Keratinocyte (primary cell): ENCODE measurements around the gene BEAN1. TPM values are rescaled to one million over a fixed set of nuclear protein-coding genes. Genes with fewer than 3 reads are reported as not detected.

Source experiments
- DNase-seq: peaks from one replicate; pipeline ENCODE4 v3.0.0-alpha.2; 2011; ENCODE audit warnings: low read depth, missing footprints, low spot score
- FAIRE-seq: peaks from 2 replicates; lab custom pipeline; 2011; peaks lifted over from hg19 to GRCh38; lab: Jason Lieb, UNC
- H2AFZ ChIP-seq: 2 replicates; pipeline ENCODE4 v1.6.0; 2012; ENCODE audit warnings: low read length, control low read depth, inconsistent platforms; ENCODE audit not compliant: control insufficient read depth
- H3K27ac ChIP-seq: 2 replicates; pipeline ENCODE4 v1.5.1; 2011; ENCODE audit warnings: low read length; ENCODE audit not compliant: control insufficient read depth, insufficient read depth
- H3K27me3 ChIP-seq: 3 replicates; pipeline ENCODE4 v1.6.0; 2011; ENCODE audit warnings: low read length; ENCODE audit not compliant: control insufficient read depth, insufficient read depth; ENCODE audit errors: extremely low read depth
- H3K36me3 ChIP-seq, 2 experiments: 2 replicates in 1 of 2; 3 replicates in 1 of 2; pipeline ENCODE4 v1.5.1; 2011; ENCODE audit warnings: low read length in 2 of 2, mild to moderate bottlenecking in 1 of 2; ENCODE audit not compliant: control insufficient read depth in 2 of 2, insufficient read depth in 2 of 2; ENCODE audit errors: extremely low read depth in 1 of 2
- H3K4me1 ChIP-seq: 3 replicates; pipeline ENCODE4 v1.5.1; 2011; ENCODE audit warnings: low read length; ENCODE audit not compliant: control insufficient read depth, insufficient read depth; ENCODE audit errors: extremely low read depth
- H3K4me2 ChIP-seq: 3 replicates; pipeline ENCODE4 v1.6.0; 2011; ENCODE audit warnings: low read depth, low read length; ENCODE audit not compliant: control insufficient read depth, insufficient read depth; ENCODE audit errors: extremely low read depth
- H3K4me3 ChIP-seq, 3 experiments: fragments of 200-600 bp in 1 of 3; sonication (generic) in 1 of 3; 2 replicates in 2 of 3; 3 replicates in 1 of 3; pipeline ENCODE4 v1.5.1; 2011 to 2016; ENCODE audit warnings: low read length in 3 of 3, mild to moderate bottlenecking in 3 of 3, control low read depth in 2 of 3, inconsistent platforms in 1 of 3, low read depth in 1 of 3, mixed read lengths in 1 of 3, mixed run types in 1 of 3, moderate library complexity in 1 of 3; ENCODE audit not compliant: control insufficient read depth in 2 of 3, insufficient read depth in 2 of 3; ENCODE audit errors: extremely low read depth in 1 of 3
- H3K79me2 ChIP-seq: 2 replicates; pipeline ENCODE4 v1.6.0; 2012; ENCODE audit warnings: low read length; ENCODE audit not compliant: control insufficient read depth, insufficient read depth
- H3K9ac ChIP-seq: 3 replicates; pipeline ENCODE4 v1.6.0; 2011; ENCODE audit warnings: low read length; ENCODE audit not compliant: control insufficient read depth, insufficient read depth; ENCODE audit errors: extremely low read depth
- H3K9me1 ChIP-seq: 3 replicates; pipeline ENCODE4 v1.6.0; 2011; ENCODE audit warnings: low read length; ENCODE audit not compliant: control insufficient read depth, insufficient read depth; ENCODE audit errors: extremely low read depth
- H3K9me3 ChIP-seq: 2 replicates; pipeline ENCODE4 v1.5.1; 2012; ENCODE audit warnings: low read depth, low read length; ENCODE audit not compliant: control insufficient read depth
- H4K20me1 ChIP-seq: 3 replicates; pipeline ENCODE4 v1.6.0; 2011; ENCODE audit warnings: low read length; ENCODE audit not compliant: control insufficient read depth, insufficient read depth; ENCODE audit errors: extremely low read depth
- EZH2 ChIP-seq: IDR thresholded peaks from one replicate; pipeline ENCODE4 v1.6.1; 2012; ENCODE audit warnings: inconsistent platforms, mild to moderate bottlenecking, low read length, moderate library complexity
- dilution Hi-C: fragments of 300-500 bp; cut with MboI; formaldehyde crosslinking; loops from one replicate; pipeline ENCODE4 v1.7.0; 2020; ENCODE audit warnings: low sequenced_read_pairs; ENCODE audit not compliant: extremely low pct_ligation_motif_present
- polyA plus RNA-seq, 5 experiments: library from polyadenylated mRNA; depleted of rRNA in 3 of 5; stranded (reverse) in 3 of 5; stranded (forward) in 1 of 5; unstranded in 1 of 5; fragments of >200 nt; gene quantifications; 1 replicate in 1 of 5; 2 replicates in 3 of 5; 3 replicates in 1 of 5; pipeline versions ENCODE4 v1.2.1 to v1.2.3, GENCODE V29; 2011 to 2012; ENCODE audit warnings: missing spikeins in 2 of 5, low read depth in 1 of 5, low replicate concordance in 1 of 5
- TF ChIP-seq, protein P1 (sequence below), 3 experiments: IDR thresholded peaks in 1 of 3; conservative IDR thresholded peaks in 1 of 3; optimal IDR thresholded peaks in 1 of 3; 2 replicates in 2 of 3; 3 replicates in 1 of 3; pipeline versions ENCODE3 to v1.5.1; 2011; ENCODE audit warnings: low read length in 3 of 3, mild to moderate bottlenecking in 3 of 3, moderate library complexity in 2 of 3, control low read depth in 1 of 3, inconsistent platforms in 1 of 3; ENCODE audit not compliant: insufficient read depth in 2 of 3; ENCODE audit errors: extremely low read depth in 1 of 3

BEAN1 gene
- polyA plus RNA-seq, 1 donor (not counting 4 experiments of a cell fraction or from before 2014, with no cell fraction given): 0.24 TPM

DNA sequence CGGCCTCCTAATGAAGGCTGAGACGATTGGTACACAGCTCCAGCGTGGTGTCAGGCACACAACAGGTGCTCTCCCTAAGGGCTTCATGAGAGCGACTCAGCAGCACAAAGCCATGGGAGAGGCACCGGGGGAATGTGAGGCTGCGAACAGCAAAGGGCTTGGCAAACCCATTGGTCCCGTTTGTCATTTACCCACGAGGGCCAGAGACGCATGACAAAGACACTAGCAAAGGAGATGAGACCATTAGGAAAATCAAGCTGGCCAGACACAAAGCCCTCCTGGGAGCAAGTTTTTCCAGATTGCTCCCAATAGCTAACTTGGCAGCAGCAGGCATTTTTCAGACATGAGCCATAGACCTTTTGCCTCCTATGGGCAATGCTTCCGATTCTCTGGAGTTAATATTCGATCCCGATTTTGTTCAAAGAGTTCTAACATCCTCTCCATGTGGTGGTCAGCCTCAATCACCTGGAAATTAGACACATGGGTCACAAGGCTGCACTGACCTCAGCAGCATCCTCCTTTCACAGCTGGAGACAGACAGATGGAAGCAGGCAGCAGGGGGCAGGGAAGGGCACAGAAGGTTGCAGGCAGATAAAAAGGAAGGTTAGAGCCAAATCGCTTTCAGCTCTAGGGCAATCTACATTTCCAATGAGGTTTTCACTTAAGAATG, 84.6 kb downstream of the BEAN1 start:
- H3K4me3 ChIP-seq: peak overlapping the region in 2 of 3 experiments; percentile 54 to 61
- no peaks in the 10 kb centered on the region for H3K9me1 ChIP-seq
- no peaks in the 10 kb centered on the region for H3K9me3 ChIP-seq
- H3K79me2 ChIP-seq: no peaks in the 10 kb centered on the region
- no peak overlapping the region for H2AFZ ChIP-seq
- dilution Hi-C loops: no loop called here
- no peaks in the 10 kb centered on the region for H4K20me1 ChIP-seq
- H3K36me3 ChIP-seq: peaks cover 0 to 5% of the 10 kb centered on the region in 2 experiments
- TF ChIP-seq, protein P1, sequence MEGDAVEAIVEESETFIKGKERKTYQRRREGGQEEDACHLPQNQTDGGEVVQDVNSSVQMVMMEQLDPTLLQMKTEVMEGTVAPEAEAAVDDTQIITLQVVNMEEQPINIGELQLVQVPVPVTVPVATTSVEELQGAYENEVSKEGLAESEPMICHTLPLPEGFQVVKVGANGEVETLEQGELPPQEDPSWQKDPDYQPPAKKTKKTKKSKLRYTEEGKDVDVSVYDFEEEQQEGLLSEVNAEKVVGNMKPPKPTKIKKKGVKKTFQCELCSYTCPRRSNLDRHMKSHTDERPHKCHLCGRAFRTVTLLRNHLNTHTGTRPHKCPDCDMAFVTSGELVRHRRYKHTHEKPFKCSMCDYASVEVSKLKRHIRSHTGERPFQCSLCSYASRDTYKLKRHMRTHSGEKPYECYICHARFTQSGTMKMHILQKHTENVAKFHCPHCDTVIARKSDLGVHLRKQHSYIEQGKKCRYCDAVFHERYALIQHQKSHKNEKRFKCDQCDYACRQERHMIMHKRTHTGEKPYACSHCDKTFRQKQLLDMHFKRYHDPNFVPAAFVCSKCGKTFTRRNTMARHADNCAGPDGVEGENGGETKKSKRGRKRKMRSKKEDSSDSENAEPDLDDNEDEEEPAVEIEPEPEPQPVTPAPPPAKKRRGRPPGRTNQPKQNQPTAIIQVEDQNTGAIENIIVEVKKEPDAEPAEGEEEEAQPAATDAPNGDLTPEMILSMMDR (optimal IDR thresholded peaks at IDR 0.05 in 1 of 3, IDR thresholded peaks at IDR 0.05 in 1 of 3, conservative IDR thresholded peaks at IDR 0.05 in 1 of 3; ENCODE audit: extremely low read depth in 1 of 3, insufficient read depth in 2 of 3, low read length in 3 of 3): peak in 1 of 3 experiments; percentile 35
- no peak for TF ChIP-seq EZH2
- peak overlapping the region; percentile 55 for H3K9ac ChIP-seq
- H3K27ac ChIP-seq: peak overlapping the region; percentile 74
- peak overlapping the region; percentile 89 for H3K4me2 ChIP-seq
- FAIRE-seq (peak; percentile 87), DNase-seq (no peak)
- peaks cover 67% of the 10 kb centered on the region for H3K4me1 ChIP-seq
- no peaks in the 10 kb centered on the region for H3K27me3 ChIP-seq

DNA sequence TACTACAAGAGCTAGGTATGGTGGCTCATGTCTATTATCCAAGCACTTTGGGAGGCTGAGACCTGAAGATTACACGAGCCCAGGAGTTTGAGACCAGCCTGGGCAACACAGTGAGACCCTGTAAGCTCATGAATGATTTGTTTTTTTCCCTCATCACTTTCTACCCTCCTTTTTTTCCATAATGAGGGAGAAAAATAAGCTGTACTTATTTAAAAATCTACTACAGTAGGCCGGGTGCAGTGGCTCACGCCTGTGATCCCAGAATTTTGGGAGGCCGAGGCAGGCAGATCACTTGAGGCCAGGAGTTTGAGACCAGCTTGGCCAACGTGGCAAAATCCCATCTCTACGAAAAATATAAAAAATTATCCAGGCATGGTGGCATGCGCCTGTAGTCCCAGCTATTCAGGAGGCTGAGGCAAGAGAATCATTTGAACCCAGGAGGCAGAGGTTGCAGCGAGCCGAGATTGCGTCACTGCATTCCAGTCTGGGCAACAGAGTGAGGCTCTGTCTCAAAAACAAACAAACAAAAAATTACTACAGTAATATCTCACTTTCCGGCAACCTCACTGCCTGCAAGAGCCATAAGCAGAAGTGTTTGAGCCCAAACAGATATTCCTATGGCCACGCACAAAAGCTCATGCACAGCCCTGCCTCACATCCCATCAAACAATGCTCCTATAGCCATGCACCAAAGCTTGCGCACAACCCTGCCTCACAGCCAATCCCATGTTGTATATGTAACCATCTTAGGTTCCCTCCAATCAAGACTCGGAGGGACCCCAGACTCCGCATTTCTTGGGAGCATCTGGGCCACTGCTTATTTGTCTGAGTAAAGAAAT, 85.4 kb downstream of the BEAN1 start:
- peak overlapping the region; percentile 55 for H3K9ac ChIP-seq

More for the DNA sequence above, 85.4 kb downstream of the BEAN1 start:
- no peaks in the 10 kb centered on the region for H3K9me1 ChIP-seq
- H3K36me3 ChIP-seq: peaks cover 0 to 5% of the 10 kb centered on the region in 2 experiments
- no peaks in the 10 kb centered on the region for H4K20me1 ChIP-seq
- DNase-seq (no peak), FAIRE-seq (no peak)
- dilution Hi-C loops: no loop called here
- no peak for TF ChIP-seq EZH2
- TF ChIP-seq, protein P1 (optimal IDR thresholded peaks at IDR 0.05 in 1 of 3, IDR thresholded peaks at IDR 0.05 in 1 of 3, conservative IDR thresholded peaks at IDR 0.05 in 1 of 3; ENCODE audit: extremely low read depth in 1 of 3, insufficient read depth in 2 of 3, low read length in 3 of 3): no peak
- no peak overlapping the region for H2AFZ ChIP-seq
- peaks cover 73% of the 10 kb centered on the region for H3K4me1 ChIP-seq
- H3K27ac ChIP-seq: peak overlapping the region; percentile 74
- H3K79me2 ChIP-seq: no peaks in the 10 kb centered on the region
- no peaks in the 10 kb centered on the region for H3K9me3 ChIP-seq
- peak overlapping the region; percentile 89 for H3K4me2 ChIP-seq
- H3K4me3 ChIP-seq: peak overlapping the region in 1 of 3 experiments; percentile 61
- no peaks in the 10 kb centered on the region for H3K27me3 ChIP-seq
